IPS DF 4.7 (cell line): ENCODE measurements around the gene TARS2.

Source experiments
- DNase-seq: peaks from one replicate; pipeline ENCODE4 v3.0.0-alpha.2; 2013; ENCODE audit warnings: low spot score; ENCODE audit errors: extremely low read depth

The TARS2 gene

GRCh38 chr1:150537732-150538684 is 50.8 kb downstream of the TARS2 start:
- no peak for DNase-seq

GRCh38 chr1:150543500-150544143 is 56.4 kb downstream of the TARS2 start:
- DNase-seq: no peak

- no peak for DNase-seq
Observed at GRCh38 chr1:150544204-150544603, 57.0 kb downstream of the TARS2 start.

- no peak for DNase-seq
Observed at GRCh38 chr1:150545486-150546032, 58.3 kb downstream of the TARS2 start.

GRCh38 chr1:150546294-150546937 is 59.2 kb downstream of the TARS2 start:
- DNase-seq: no peak

GRCh38 chr1:150548324-150548631 is 61.1 kb downstream of the TARS2 start:
- DNase-seq: no peak

- no peak for DNase-seq
Observed at GRCh38 chr1:150548632-150549495, 61.6 kb downstream of the TARS2 start, which contains the start of gene ADAMTSL4. TSS of gene ADAMTSL4 (plus strand) at chr1:150549408. CDS start at chr1:150552289, 2,881 bp downstream.

- DNase-seq: no peak
Observed at GRCh38 chr1:150549496-150550221, 62.4 kb downstream of the TARS2 start.

GRCh38 chr1:150550222-150551050 is 63.2 kb downstream of the TARS2 start:
- DNase-seq: no peak

GRCh38 chr1:150551051-150551783 is 64.0 kb downstream of the TARS2 start:
- no peak for DNase-seq

- DNase-seq: no peak
Observed at GRCh38 chr1:150551784-150552127, 64.5 kb downstream of the TARS2 start.

GRCh38 chr1:150552128-150552910 is 65.1 kb downstream of the TARS2 start:
- no peak for DNase-seq

- DNase-seq: no peak
Observed at GRCh38 chr1:150552911-150553289, 65.7 kb downstream of the TARS2 start.

- no peak for DNase-seq
Observed at GRCh38 chr1:150553392-150554085, 66.3 kb downstream of the TARS2 start.

GRCh38 chr1:150554086-150554452 is 66.8 kb downstream of the TARS2 start:
- DNase-seq: no peak

- DNase-seq: no peak
Observed at GRCh38 chr1:150555198-150555970, 68.2 kb downstream of the TARS2 start.
